Epithelial cell of proximal tubule (primary cell): Measurements from ENCODE around the gene PPP4R1. TPM values are rescaled to one million over a fixed set of nuclear protein-coding genes. Genes with fewer than 3 reads are reported as not detected.
"Not testable (repeated sequence)": the region's sequence is repeated elsewhere in the genome, so short reads cannot be mapped to it uniquely, and the experiment has no call there.

Source experiments
- DNase-seq: peaks from one replicate; pipeline ENCODE4 v3.0.0-alpha.2; 2011; ENCODE audit warnings: low read depth
- H3K4me3 ChIP-seq: 2 replicates; pipeline ENCODE4 v1.5.1; 2011; ENCODE audit warnings: low read depth, mild to moderate bottlenecking, low read length
- CTCF ChIP-seq: conservative IDR thresholded peaks from 2 replicates; pipeline ENCODE4 v1.5.1; 2012; ENCODE audit warnings: low read depth, mild to moderate bottlenecking, low read length
- total RNA-seq: library from RNA; depleted of rRNA; stranded (reverse); fragments of >200 nt; gene quantifications from 2 replicates; pipeline ENCODE4 v1.2.3, GENCODE V29; 2015

Gene PPP4R1
- total RNA-seq, 1 donor from 2014 or later = 82.0 TPM

DNA sequence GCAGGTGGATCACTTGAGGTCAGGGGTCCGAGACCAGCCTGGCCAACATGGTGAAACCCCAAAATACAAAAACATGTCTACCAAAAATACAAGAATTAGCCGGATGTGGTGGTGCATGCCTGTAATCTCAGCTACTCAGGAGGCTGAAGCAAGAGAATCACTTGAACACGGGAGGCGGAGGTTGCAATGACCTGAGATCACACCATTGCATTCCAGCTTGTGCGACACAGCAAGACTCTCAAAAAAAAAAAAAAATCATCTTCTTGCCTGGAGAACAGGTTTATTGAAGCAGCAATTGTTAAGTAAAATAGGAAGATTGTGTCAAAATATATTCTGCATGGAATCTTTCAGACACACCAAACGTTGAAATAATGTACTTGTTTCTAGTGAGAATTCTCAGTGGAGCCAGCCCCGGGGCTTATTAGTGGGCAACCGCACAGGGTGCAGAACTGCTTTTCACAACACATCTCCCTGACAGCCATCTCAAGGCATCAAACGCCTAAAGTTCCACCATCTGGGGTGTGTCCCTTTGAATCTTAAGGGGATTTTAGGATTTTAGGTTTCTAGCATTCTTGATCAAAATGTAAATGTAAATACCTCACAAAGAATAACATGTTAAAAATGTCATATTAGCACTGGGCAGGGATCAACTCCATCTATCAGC lies 28.6 kb upstream of the PPP4R1 start:
- no peak for TF ChIP-seq CTCF
- DNase-seq = no peak
- H3K4me3 ChIP-seq = no peak overlapping the region

- not testable (repeated sequence) for DNase-seq, H3K4me3 ChIP-seq
Observed at GRCh38 chr18:9641081-9641480, 26.7 kb upstream of the PPP4R1 start.

DNA sequence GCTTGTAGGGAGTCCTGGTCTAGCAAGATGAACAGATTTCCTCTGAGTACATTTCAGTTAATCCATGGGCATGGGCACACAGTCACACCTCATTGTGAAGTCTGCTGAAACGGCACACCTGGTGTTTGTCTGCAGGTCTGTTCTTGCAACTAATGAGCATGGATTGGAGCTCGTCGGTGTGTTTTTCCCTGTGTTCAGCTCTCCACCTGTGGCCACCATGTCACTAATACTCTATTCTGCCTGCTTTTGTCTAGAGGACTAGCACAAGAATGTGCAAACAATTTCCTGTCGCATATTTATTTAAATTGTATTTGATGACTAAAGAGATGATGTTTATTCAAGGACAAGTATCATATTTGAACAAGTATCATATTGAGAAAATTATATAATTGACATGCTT lies 24.5 kb upstream of the PPP4R1 start:
- no peak for TF ChIP-seq CTCF
- H3K4me3 ChIP-seq = no peak overlapping the region
- DNase-seq = no peak

GRCh38 chr18:9637036-9637767 lies 22.8 kb upstream of the PPP4R1 start:
- no peak overlapping the region for H3K4me3 ChIP-seq
- DNase-seq = no peak
- TF ChIP-seq CTCF = no peak

DNA sequence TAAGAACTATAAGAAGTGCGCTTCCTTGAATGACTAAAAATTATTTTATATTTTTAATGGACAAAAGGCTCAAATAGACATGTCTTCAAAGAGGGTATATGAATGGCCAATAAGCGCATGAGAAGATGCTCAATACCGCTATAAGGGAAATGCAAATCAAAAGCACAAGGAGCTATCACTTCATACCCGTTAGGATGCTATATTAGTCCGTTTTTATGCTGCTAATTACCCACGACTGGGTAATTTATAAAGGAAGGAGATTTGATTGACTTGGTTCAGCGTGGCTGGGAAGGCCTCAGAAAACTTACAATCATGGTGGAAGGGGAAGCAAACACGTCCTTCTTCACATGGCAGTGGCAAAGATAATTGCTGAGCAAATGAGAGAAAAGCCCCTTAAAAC lies 20.5 kb upstream of the PPP4R1 start:
- DNase-seq = no peak
- no peak for TF ChIP-seq CTCF
- no peak overlapping the region for H3K4me3 ChIP-seq

DNA sequence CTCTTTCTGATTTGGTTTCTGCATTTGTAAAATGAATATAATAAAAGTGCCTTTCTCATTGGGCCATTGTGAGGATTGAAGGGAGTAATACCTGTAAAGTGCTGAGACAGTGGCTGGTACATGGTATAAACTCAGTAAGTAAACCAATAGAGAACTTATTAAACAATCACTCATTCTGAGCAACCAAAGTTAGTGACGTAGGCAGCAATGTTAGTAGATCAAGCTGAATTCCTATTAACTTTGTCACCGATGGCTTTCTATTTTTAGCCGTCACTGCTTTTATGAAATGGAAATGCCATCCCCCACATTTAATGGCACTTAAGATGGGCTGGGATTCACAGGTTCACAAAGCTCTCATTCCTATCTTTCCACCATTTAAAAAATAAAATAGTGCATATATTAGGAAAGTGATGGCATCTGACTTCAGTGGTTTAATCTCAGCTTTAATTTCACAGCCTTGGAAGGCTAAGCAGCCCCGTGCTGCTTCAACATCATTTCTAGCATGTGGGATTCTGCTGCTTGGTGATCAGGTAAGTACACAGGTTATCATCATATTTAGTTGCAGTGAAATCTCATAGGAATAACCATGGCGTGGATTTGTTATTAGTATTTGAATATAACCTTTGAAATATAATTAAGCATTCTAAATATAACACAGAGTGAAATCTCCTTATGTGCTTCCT lies 17.6 kb upstream of the PPP4R1 start:
- DNase-seq = peak; percentile 85
- TF ChIP-seq CTCF = no peak
- no peak overlapping the region for H3K4me3 ChIP-seq

DNA sequence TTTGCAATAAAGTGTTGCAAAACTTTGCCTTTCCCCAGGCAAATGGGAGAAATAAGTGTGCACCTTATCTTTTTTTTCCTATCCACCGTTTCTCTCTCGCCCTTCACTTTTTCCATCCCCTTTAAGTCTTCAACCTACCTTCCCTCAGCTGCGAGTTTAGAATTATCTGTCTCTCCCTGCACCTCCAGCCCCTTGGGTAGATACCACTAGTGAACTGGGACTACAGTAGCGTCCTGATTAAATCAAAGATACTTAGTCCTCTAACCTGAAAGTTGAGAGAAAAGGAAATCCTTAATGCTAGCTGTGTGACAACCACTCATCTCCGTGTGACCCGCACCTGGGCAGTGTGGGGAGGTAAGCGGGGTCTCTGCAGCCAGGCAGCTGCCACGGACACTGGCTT lies 16.1 kb upstream of the PPP4R1 start:
- no peak for TF ChIP-seq CTCF
- no peak overlapping the region for H3K4me3 ChIP-seq
- DNase-seq = no peak
